Measurements from ENCODE around the gene CAPN7. TPM values are rescaled to one million over a fixed set of nuclear protein-coding genes. Genes with fewer than 3 reads are reported as not detected.

Gene CAPN7
- total RNA-seq, 2 donors from 2014 or later, result 33.2 to 33.9 TPM

DNA sequence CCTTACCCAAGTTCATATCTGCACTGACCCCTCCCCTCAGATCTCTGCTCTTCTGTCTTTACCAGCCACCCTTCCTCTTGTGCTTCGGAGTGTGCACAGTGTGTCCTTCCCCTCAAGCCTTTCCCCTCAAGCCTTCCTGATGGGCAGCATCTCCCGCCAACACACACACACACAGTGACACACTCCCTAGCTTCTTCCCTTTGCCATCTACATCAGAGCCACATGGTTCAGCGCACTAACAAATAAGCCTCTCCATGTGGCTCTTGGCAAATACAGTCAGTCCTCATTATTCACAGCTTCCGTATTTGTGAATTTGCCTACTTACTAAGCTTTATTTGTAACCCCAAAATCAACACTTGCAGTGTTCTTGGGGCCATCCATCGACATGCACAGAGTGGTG lies 88.9 kb downstream of the CAPN7 start:
- TF ChIP-seq, protein P1, sequence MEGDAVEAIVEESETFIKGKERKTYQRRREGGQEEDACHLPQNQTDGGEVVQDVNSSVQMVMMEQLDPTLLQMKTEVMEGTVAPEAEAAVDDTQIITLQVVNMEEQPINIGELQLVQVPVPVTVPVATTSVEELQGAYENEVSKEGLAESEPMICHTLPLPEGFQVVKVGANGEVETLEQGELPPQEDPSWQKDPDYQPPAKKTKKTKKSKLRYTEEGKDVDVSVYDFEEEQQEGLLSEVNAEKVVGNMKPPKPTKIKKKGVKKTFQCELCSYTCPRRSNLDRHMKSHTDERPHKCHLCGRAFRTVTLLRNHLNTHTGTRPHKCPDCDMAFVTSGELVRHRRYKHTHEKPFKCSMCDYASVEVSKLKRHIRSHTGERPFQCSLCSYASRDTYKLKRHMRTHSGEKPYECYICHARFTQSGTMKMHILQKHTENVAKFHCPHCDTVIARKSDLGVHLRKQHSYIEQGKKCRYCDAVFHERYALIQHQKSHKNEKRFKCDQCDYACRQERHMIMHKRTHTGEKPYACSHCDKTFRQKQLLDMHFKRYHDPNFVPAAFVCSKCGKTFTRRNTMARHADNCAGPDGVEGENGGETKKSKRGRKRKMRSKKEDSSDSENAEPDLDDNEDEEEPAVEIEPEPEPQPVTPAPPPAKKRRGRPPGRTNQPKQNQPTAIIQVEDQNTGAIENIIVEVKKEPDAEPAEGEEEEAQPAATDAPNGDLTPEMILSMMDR (IDR thresholded peaks at IDR 0.05), result no peak
- no peaks in the 10 kb centered on the region for H3K27me3 ChIP-seq
- H3K36me3 ChIP-seq, result no peaks in the 10 kb centered on the region
- intact Hi-C loops (cut with DNase I), result no loop called here
- peak overlapping the region; percentile 51 for H3K27ac ChIP-seq
- no peak overlapping the region for H3K4me3 ChIP-seq
- DNase-seq, result no peak
- H3K4me1 ChIP-seq, result no peaks in the 10 kb centered on the region
- no peak overlapping the region for H3K9ac ChIP-seq (ENCODE audit: low read depth in 2 of 2, low read length in 2 of 2)
- H3K9me3 ChIP-seq, result no peaks in the 10 kb centered on the region

DNA sequence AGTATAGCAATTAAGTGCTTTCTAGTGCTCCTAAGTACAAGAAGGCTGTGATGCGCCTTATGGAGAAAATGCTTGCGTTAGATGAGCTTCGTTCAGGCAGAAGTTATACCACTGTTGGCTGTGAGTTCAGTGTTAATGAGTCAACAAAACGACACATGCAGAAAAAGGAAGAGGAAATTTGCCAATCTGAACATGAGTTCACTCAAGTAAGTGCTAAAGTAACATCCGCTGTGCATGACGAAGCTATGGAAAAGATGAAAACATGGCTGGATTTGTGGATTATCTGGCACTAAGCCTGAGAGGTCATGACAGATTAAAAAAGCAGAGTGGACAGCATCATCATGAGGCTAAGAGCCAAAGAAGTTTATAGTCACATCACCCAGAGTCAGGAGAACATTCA lies 89.5 kb downstream of the CAPN7 start:
- TF ChIP-seq, protein P1 (IDR thresholded peaks at IDR 0.05), result no peak
- Histone ChIP-seq H3K9me3 (no peaks in the 10 kb centered on the region), H3K27me3 (no peaks in the 10 kb centered on the region), H3K4me3 (no peak overlapping the region), H3K27ac (peak overlapping the region; percentile 51), H3K4me1 (no peaks in the 10 kb centered on the region), H3K36me3 (no peaks in the 10 kb centered on the region), H3K9ac (ENCODE audit: low read depth in 2 of 2, low read length in 2 of 2) (no peak overlapping the region)
- intact Hi-C loops (cut with DNase I), result no loop called here
- no peak for DNase-seq

DNA sequence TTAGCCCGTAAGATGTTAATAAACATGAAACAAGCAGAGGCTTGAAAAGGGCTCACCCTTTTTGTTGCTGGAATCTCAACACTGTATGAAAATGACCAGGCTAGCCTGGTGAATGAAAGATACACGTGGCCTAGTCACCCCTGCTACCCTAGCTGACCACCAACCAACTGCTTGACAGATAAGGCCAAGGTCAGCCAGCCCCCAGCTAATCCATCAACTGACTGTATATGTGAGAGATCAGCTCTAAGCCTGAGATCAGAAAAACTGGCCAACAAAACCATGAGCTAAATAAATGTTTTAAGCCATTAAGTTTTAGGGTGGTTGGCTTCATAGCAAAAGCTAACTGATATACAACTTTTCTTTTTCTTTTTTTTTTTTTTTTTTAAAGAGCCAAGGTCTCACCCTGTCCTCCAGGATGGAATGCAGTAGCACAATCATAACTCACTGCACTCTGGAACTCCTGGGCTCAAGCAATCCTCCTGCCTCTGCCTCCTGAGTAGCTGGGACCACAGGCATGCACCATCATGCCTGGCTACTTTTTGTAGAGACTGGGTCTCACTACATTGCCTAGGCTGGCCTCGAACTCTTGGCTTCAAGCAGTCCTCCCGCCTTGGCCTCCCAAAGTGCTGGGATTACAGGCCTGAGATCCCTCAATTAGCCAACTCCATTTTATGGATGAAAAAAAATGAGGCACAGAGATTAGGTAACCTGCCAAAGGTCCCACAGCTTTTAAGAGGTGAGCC lies 91.7 kb downstream of the CAPN7 start:
- intact Hi-C loops (cut with DNase I), result no loop called here
- Histone ChIP-seq H3K27ac (no peak overlapping the region), H3K4me3 (no peak overlapping the region), H3K9ac (ENCODE audit: low read depth in 2 of 2, low read length in 2 of 2) (no peak overlapping the region), H3K36me3 (no peaks in the 10 kb centered on the region), H3K4me1 (no peaks in the 10 kb centered on the region), H3K27me3 (no peaks in the 10 kb centered on the region), H3K9me3 (no peaks in the 10 kb centered on the region)
- no peak for DNase-seq
- TF ChIP-seq, protein P1 (IDR thresholded peaks at IDR 0.05), result no peak

DNA sequence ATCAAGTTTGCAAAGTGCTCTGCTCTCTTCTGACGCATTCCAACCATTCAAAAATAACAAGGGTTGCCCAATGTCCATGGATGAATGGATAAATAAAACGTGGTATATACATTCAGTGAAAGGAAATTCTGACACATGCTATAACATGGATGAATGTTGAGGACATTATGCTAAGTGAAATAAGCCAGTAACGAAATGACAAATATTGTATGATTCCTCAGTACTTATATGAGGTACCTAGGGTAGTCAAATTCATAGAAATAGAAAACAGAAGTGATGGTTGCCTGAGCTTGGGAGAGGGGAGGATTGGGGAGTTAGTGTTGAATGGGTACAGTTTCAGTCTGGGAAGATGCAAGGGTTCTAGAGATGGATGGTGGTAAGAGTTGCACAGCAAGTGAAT lies 92.5 kb downstream of the CAPN7 start:
- Histone ChIP-seq H3K27ac (no peak overlapping the region), H3K4me1 (no peaks in the 10 kb centered on the region), H3K36me3 (no peaks in the 10 kb centered on the region), H3K9ac (ENCODE audit: low read depth in 2 of 2, low read length in 2 of 2) (no peak overlapping the region), H3K4me3 (no peak overlapping the region), H3K9me3 (no peaks in the 10 kb centered on the region), H3K27me3 (no peaks in the 10 kb centered on the region)
- intact Hi-C loops (cut with DNase I), result no loop called here
- no peak for DNase-seq
- TF ChIP-seq, protein P1 (IDR thresholded peaks at IDR 0.05), result no peak

DNA sequence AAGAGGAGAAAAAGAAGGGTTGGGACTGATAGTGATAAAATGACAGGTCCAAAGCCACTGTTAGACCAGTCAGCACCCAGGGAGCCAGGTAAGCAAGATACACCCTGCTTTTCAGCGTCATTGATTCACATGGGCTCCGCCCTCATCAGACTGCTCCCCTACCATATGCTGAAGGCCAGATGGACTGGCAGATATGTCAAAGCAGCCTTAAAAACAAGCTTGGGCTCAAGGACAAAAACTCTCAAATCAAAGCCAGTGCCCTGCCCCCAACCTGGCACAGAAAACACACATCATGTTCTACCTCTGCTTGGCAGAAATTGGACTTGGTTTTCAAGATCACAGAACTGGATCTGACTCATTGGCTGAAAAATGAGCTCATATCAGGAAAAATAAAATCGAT lies 93.0 kb downstream of the CAPN7 start:
- intact Hi-C loops (cut with DNase I), result no loop called here
- no peak overlapping the region for H3K9ac ChIP-seq (ENCODE audit: low read depth in 2 of 2, low read length in 2 of 2)
- H3K4me3 ChIP-seq, result no peak overlapping the region
- no peaks in the 10 kb centered on the region for H3K4me1 ChIP-seq
- H3K27ac ChIP-seq, result no peak overlapping the region
- TF ChIP-seq, protein P1 (IDR thresholded peaks at IDR 0.05), result no peak
- no peaks in the 10 kb centered on the region for H3K9me3 ChIP-seq
- no peak for DNase-seq
- H3K36me3 ChIP-seq, result no peaks in the 10 kb centered on the region
- no peaks in the 10 kb centered on the region for H3K27me3 ChIP-seq

Measured in colonic mucosa (tissue), 4 donors.